Smooth muscle cell (in vitro differentiated cells): ENCODE data around the gene FABP1. TPM values are rescaled to one million over a fixed set of nuclear protein-coding genes. Genes with fewer than 3 reads are reported as not detected.

Source experiments
- DNase-seq: peaks from one replicate; lab custom pipeline; 2025; ENCODE audit not compliant: unreplicated experiment; lab: John Stamatoyannopoulos, UW
- H2AFZ ChIP-seq: fragments of 200-600 bp; sonication (generic); 2 replicates; pipeline ENCODE4 v1.6.0; 2016; ENCODE audit warnings: antibody characterized with exemption, low read depth, mild to moderate bottlenecking
- H3F3A ChIP-seq: fragments of 200-600 bp; sonication (generic); 2 replicates; pipeline ENCODE4 v1.6.0; 2017; ENCODE audit warnings: antibody characterized with exemption, low read depth
- H3K27ac ChIP-seq: fragments of 200-600 bp; sonication (generic); 2 replicates; pipeline ENCODE4 v1.5.1; 2016; ENCODE audit warnings: low read depth, mild to moderate bottlenecking
- H3K27me3 ChIP-seq: fragments of 200-600 bp; sonication (generic); 2 replicates; pipeline ENCODE4 v1.6.1; 2016; ENCODE audit warnings: low read depth, mild to moderate bottlenecking
- H3K36me3 ChIP-seq: fragments of 200-600 bp; sonication (generic); 2 replicates; pipeline ENCODE4 v1.5.1; 2016; ENCODE audit warnings: low read depth
- H3K4me1 ChIP-seq: fragments of 200-600 bp; sonication (generic); 2 replicates; pipeline ENCODE4 v1.5.1; 2016; ENCODE audit warnings: low read depth
- H3K4me2 ChIP-seq: fragments of 200-600 bp; sonication (generic); 2 replicates; pipeline ENCODE4 v1.6.0; 2016; ENCODE audit warnings: mild to moderate bottlenecking
- H3K4me3 ChIP-seq: fragments of 200-600 bp; sonication (generic); 2 replicates; pipeline ENCODE4 v1.5.1; 2016; ENCODE audit warnings: mild to moderate bottlenecking
- H3K79me2 ChIP-seq: fragments of 200-600 bp; sonication (generic); 2 replicates; pipeline ENCODE4 v1.6.0; 2016; ENCODE audit warnings: low read depth, mild to moderate bottlenecking
- H3K9ac ChIP-seq: fragments of 200-600 bp; sonication (generic); 2 replicates; pipeline ENCODE4 v1.6.0; 2016; ENCODE audit warnings: low read depth
- H3K9me3 ChIP-seq: fragments of 200-600 bp; sonication (generic); replicated peaks from 2 replicates; pipeline ENCODE4 v1.5.1; 2016; ENCODE audit warnings: low read depth
- H4K20me1 ChIP-seq: fragments of 200-600 bp; sonication (generic); 2 replicates; pipeline ENCODE4 v1.6.0; 2016; ENCODE audit warnings: low read depth
- CTCF ChIP-seq: fragments of 200-600 bp; sonication (generic); IDR thresholded peaks from 2 replicates; pipeline ENCODE4 v1.5.1; 2017; ENCODE audit warnings: borderline replicate concordance, mild to moderate bottlenecking, antibody characterized with exemption; ENCODE audit not compliant: insufficient read depth, poor library complexity, severe bottlenecking
- microRNA-seq: library from miRNA; unstranded; fragments of <30 nt; microRNA quantifications from one replicate; pipeline ENCODE4, GENCODE V29; 2016; ENCODE audit warnings: borderline number of aligned reads
- polyA plus RNA-seq: library from polyadenylated mRNA; unstranded; fragments of >200 nt; fragmentation: Nextera tagmentation; extraction: Ambion mirVana; gene quantifications from 2 replicates; pipeline ENCODE4 v1.2.1, GENCODE V29; 2016
- small RNA-seq: library from RNA; depleted of rRNA; stranded (forward); fragments of <200 nt; gene quantifications from one replicate; pipeline ENCODE3, GENCODE V24; 2014
- total RNA-seq: library from RNA; depleted of rRNA; stranded (reverse); fragments of >200 nt; gene quantifications from 2 replicates; pipeline ENCODE4 v1.2.3, GENCODE V29; 2014

Gene FABP1
- total and polyA plus RNA-seq, 2 experiments from 2014 or later, result 0.42 TPM; not detected in 1

GRCh38 chr2:88074150-88074549 is 53.7 kb downstream of the FABP1 start:
- no peak for DNase-seq
- Histone ChIP-seq H4K20me1 (no peaks in the 10 kb centered on the region), H3K27me3 (no peaks in the 10 kb centered on the region), H3K4me3 (no peak overlapping the region), H3K79me2 (no peaks in the 10 kb centered on the region), H3K4me1 (no peaks in the 10 kb centered on the region), H3K9ac (no peak overlapping the region), H3K4me2 (no peak overlapping the region), H3K27ac (no peak overlapping the region), H3K9me3 (no peaks in the 10 kb centered on the region), H3K36me3 (no peaks in the 10 kb centered on the region), H3F3A (no peaks in the 10 kb centered on the region), H2AFZ (no peak overlapping the region)
- no peak for TF ChIP-seq CTCF

Small RNA genes within 50 kb of the gene (microRNA-seq; reads per million reads assigned to microRNA genes)
- gene MIR4780, result not detected

Small RNA genes within 50 kb of the gene (small RNA-seq; reads per million reads assigned to genes)
- gene MIR4780, result not detected

Other genes starting within 250 kb of the FABP1 start
- gene RNU2-63P, start 111.5 kb downstream of the FABP1 start, total RNA-seq, result under 0.01 TPM in 1 of 2 replicates, not detected in the other
- 3.4 and 3.5 TPM in 2 replicates for gene RNU2-63P, start 111.5 kb downstream of the FABP1 start, polyA plus RNA-seq
- 38.2 and 45.9 TPM in 2 replicates for gene KRCC1, start 72.3 kb downstream of the FABP1 start, total RNA-seq
- gene KRCC1, start 72.3 kb downstream of the FABP1 start, polyA plus RNA-seq, result 18.9 and 19.7 TPM in 2 replicates
- gene SMYD1, start 60.2 kb downstream of the FABP1 start, total RNA-seq, result not detected in 2 replicates
- 0.06 TPM in 1 of 2 replicates, not detected in the other for gene SMYD1, start 60.2 kb downstream of the FABP1 start, polyA plus RNA-seq
- 0.58 and 1.3 TPM in 2 replicates for gene THNSL2, start 42.3 kb upstream of the FABP1 start, total RNA-seq
- 1.9 and 2.5 TPM in 2 replicates for gene THNSL2, start 42.3 kb upstream of the FABP1 start, polyA plus RNA-seq